Fibroblast of lung (primary cell): ENCODE results near the gene CELF5. TPM values are rescaled to one million over a fixed set of nuclear protein-coding genes. Genes with fewer than 3 reads are reported as not detected.
A peak's percentile ranks its signal among the peaks of the same experiment; 100 is the strongest.
"Not testable (repeated sequence)": the region's sequence is repeated elsewhere in the genome, so short reads cannot be mapped to it uniquely, and the experiment has no call there.

Source experiments
- DNase-seq, 2 donors: peaks; one replicate each; pipeline versions ENCODE4 v3.0.0 to v3.0.0-alpha.2; 2010; ENCODE audit warnings: low read depth in 2 of 2
- H2AFZ ChIP-seq: 2 replicates; pipeline ENCODE4 v1.5.1; 2012; ENCODE audit warnings: low read length, control low read depth, inconsistent platforms
- H3K27ac ChIP-seq: 2 replicates; pipeline ENCODE4 v1.5.1; 2011; ENCODE audit warnings: low read length, control low read depth; ENCODE audit not compliant: insufficient read depth
- H3K27me3 ChIP-seq: 2 replicates; pipeline ENCODE4 v1.5.1; 2011; ENCODE audit warnings: mild to moderate bottlenecking, low read length; ENCODE audit not compliant: control insufficient read depth, insufficient read depth
- H3K36me3 ChIP-seq: 2 replicates; pipeline ENCODE4 v1.5.1; 2011; ENCODE audit warnings: low read length; ENCODE audit not compliant: control insufficient read depth, insufficient read depth
- H3K4me1 ChIP-seq: 2 replicates; pipeline ENCODE4 v1.5.1; 2011; ENCODE audit warnings: low read length; ENCODE audit not compliant: control insufficient read depth, insufficient read depth; ENCODE audit errors: extremely low read depth
- H3K4me2 ChIP-seq: 2 replicates; pipeline ENCODE4 v1.5.1; 2011; ENCODE audit warnings: low read length, control low read depth; ENCODE audit not compliant: insufficient read depth; ENCODE audit errors: extremely low read depth
- H3K4me3 ChIP-seq, 4 experiments: fragments of 200-600 bp in 1 of 4; sonication (generic) in 1 of 4; replicated peaks in 1 of 4; 2 replicates each; pipeline ENCODE4 v1.5.1; 2011 to 2016; ENCODE audit warnings: low read length in 4 of 4, low read depth in 3 of 4, mild to moderate bottlenecking in 3 of 4, control low read depth in 2 of 4, inconsistent platforms in 1 of 4, mixed read lengths in 1 of 4; ENCODE audit not compliant: insufficient read depth in 1 of 4; ENCODE audit errors: control extremely low read depth in 1 of 4
- H3K79me2 ChIP-seq: 2 replicates; pipeline ENCODE4 v1.5.1; 2012; ENCODE audit warnings: mild to moderate bottlenecking, low read length, inconsistent platforms; ENCODE audit not compliant: control insufficient read depth, insufficient read depth
- H3K9ac ChIP-seq: 2 replicates; pipeline ENCODE4 v1.5.1; 2011; ENCODE audit warnings: mild to moderate bottlenecking, low read length, control low read depth; ENCODE audit not compliant: insufficient read depth
- H3K9me3 ChIP-seq: 2 replicates; pipeline ENCODE4 v1.5.1; 2012; ENCODE audit warnings: low read depth, low read length; ENCODE audit not compliant: control insufficient read depth, insufficient read depth
- H4K20me1 ChIP-seq: 2 replicates; pipeline ENCODE4 v1.5.1; 2011; ENCODE audit warnings: low read length; ENCODE audit not compliant: control insufficient read depth, insufficient read depth; ENCODE audit errors: extremely low read depth
- EZH2 ChIP-seq: IDR thresholded peaks from 2 replicates; pipeline ENCODE4 v1.5.1; 2012; ENCODE audit warnings: low read length, control low read depth, mild to moderate bottlenecking; ENCODE audit errors: missing control alignments
- polyA plus RNA-seq, 2 donors: library from polyadenylated mRNA; depleted of rRNA in 1 of 2; stranded (reverse) in 1 of 2; unstranded in 1 of 2; fragments of >200 nt; gene quantifications; 2 replicates each; pipeline ENCODE4 v1.2.1, GENCODE V29; 2011 to 2012; ENCODE audit warnings: missing spikeins in 1 of 2
- total RNA-seq: library from RNA; depleted of rRNA; stranded (reverse); fragments of >200 nt; gene quantifications from 2 replicates; pipeline ENCODE4 v1.2.1, GENCODE V29; 2014
- TF ChIP-seq, protein P1 (sequence below), 2 donors: IDR thresholded peaks in 1 of 2; conservative IDR thresholded peaks in 1 of 2; 1 replicate in 1 of 2; 2 replicates in 1 of 2; pipeline ENCODE4 v1.5.1; 2011 to 2012; ENCODE audit warnings: low read length in 2 of 2, control low read depth in 1 of 2, inconsistent platforms in 1 of 2, low read depth in 1 of 2, mild to moderate bottlenecking in 1 of 2

The CELF5 gene
- total and polyA plus RNA-seq, 2 donors (not counting 1 experiment from before 2014, with no cell fraction given) = under 0.01 TPM; not detected in 1

DNA sequence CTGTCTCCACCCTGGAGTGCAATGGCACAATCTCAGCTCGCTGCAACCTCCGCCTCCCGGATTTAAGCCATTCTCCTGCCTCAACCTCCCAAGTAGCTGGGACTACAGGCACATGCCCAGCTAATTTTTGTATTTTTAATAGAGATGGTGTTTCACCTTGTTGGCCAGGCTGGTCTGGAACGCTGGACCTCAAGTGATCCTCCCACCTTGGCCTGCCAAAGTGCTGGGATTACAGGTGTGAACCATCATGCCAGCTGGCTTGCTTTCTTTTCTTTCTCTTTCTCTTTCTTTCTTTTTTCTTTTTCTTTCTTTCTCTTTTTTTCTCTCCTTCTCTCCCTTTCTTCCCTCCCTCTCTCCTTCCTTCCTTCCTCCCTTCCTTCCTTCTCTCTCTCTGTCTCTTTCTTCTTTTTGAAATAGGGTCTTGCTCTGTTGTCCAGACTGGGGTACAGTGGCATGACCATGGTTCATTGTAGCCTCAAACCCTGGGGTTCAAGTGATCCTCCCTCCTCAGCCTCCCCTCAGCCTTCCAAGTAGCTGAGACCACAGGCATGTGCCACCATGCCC, 108.6 kb downstream of the CELF5 start:
- TF ChIP-seq, protein P1, sequence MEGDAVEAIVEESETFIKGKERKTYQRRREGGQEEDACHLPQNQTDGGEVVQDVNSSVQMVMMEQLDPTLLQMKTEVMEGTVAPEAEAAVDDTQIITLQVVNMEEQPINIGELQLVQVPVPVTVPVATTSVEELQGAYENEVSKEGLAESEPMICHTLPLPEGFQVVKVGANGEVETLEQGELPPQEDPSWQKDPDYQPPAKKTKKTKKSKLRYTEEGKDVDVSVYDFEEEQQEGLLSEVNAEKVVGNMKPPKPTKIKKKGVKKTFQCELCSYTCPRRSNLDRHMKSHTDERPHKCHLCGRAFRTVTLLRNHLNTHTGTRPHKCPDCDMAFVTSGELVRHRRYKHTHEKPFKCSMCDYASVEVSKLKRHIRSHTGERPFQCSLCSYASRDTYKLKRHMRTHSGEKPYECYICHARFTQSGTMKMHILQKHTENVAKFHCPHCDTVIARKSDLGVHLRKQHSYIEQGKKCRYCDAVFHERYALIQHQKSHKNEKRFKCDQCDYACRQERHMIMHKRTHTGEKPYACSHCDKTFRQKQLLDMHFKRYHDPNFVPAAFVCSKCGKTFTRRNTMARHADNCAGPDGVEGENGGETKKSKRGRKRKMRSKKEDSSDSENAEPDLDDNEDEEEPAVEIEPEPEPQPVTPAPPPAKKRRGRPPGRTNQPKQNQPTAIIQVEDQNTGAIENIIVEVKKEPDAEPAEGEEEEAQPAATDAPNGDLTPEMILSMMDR (conservative IDR thresholded peaks at IDR 0.05 in 1 of 2, IDR thresholded peaks at IDR 0.05 in 1 of 2; ENCODE audit: low read depth in 1 of 2, low read length in 2 of 2) = no peak
- TF ChIP-seq EZH2 = no peak
- Histone ChIP-seq H3K9ac (no peak overlapping the region), H4K20me1 (no peaks in the 10 kb centered on the region), H2AFZ (no peak overlapping the region), H3K4me1 (peaks cover 25% of the 10 kb centered on the region), H3K79me2 (no peaks in the 10 kb centered on the region), H3K27me3 (peaks cover 2% of the 10 kb centered on the region), H3K4me2 (no peak overlapping the region), H3K9me3 (no peaks in the 10 kb centered on the region), H3K27ac (no peak overlapping the region), H3K4me3 (no peak overlapping the region), H3K36me3 (no peaks in the 10 kb centered on the region)
- no peak for DNase-seq

DNA sequence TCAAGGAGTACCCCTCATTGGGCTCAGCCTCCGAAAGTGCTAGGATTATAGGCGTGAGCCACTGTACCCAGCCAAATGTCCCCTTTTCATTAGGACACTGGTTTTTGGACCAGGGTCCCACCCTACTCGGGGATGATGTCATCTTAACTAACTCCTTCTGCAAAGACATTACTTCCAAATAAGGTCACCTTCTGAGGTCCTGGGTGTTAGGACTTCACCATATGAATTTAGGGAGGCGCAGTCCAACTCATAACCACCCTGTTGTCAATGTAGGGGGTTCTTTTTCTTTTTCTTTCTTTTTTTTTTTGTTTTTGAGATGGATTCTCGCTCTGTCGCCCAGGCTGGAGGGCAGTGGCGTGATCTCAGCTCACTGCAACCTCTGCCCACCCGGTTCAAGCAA, 109.2 kb downstream of the CELF5 start:
- no peak overlapping the region for H3K9ac ChIP-seq
- H3K27me3 ChIP-seq = peaks cover 2% of the 10 kb centered on the region
- no peak overlapping the region for H3K27ac ChIP-seq
- H3K79me2 ChIP-seq = no peaks in the 10 kb centered on the region
- H3K36me3 ChIP-seq = no peaks in the 10 kb centered on the region
- no peak overlapping the region for H2AFZ ChIP-seq
- no peak overlapping the region for H3K4me2 ChIP-seq
- H3K9me3 ChIP-seq = no peaks in the 10 kb centered on the region
- H4K20me1 ChIP-seq = no peaks in the 10 kb centered on the region
- TF ChIP-seq EZH2 = no peak
- TF ChIP-seq, protein P1 (conservative IDR thresholded peaks at IDR 0.05 in 1 of 2, IDR thresholded peaks at IDR 0.05 in 1 of 2; ENCODE audit: low read depth in 1 of 2, low read length in 2 of 2) = no peak
- H3K4me3 ChIP-seq = no peak overlapping the region
- H3K4me1 ChIP-seq = peaks cover 25% of the 10 kb centered on the region
- peak in 1 of 2 donors; percentile 47 for DNase-seq

DNA sequence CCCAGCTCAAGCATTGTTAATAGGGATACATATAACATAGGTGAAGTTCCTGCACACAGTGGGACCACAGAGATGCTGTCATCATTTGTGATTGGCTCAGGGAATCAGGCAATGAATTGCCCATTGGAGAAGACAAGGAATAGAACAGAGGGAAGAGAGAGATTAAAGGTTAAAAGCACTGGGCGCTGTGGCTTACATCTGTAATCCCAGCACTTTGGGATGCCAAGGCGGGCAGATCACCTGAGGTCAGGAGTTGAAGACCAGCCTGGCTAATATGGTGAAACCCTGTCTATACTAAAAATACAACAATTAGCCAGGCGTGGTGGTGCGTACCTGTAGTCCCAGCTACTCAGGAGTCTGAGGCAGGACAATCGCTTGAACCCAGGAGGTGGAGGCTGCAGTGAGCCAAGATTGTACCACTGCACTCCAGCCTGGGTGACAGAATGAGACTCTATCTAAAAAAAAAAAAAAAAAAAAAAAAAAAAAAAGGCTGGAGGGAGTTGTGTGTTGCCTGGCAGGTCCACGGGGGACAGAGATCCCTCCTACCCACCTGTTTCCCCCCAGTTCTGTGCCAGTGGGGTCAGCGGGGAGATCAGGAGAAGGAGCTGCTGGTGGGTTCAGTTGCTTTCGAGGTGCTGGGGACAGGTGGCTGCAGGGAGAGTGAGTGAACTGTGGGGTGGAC, 110.4 kb downstream of the CELF5 start:
- H3K79me2 ChIP-seq, H3K36me3 ChIP-seq, H3K27ac ChIP-seq, H3K27me3 ChIP-seq, H3K9me3 ChIP-seq, H3K9ac ChIP-seq, H4K20me1 ChIP-seq, H2AFZ ChIP-seq, DNase-seq, H3K4me3 ChIP-seq: not testable (repeated sequence)
- peaks cover 26% of the 10 kb centered on the region for H3K4me1 ChIP-seq
- H3K4me2 ChIP-seq = peak overlapping the region; percentile 80
